Measurements from ENCODE around the gene TBX19. TPM values are rescaled to one million over a fixed set of nuclear protein-coding genes. Genes with fewer than 3 reads are reported as not detected.
A peak's percentile ranks its signal among the peaks of the same experiment; 100 is the strongest.

TBX19 gene
- total RNA-seq, 1 donor from 2014 or later, result 3.1 TPM

DNA sequence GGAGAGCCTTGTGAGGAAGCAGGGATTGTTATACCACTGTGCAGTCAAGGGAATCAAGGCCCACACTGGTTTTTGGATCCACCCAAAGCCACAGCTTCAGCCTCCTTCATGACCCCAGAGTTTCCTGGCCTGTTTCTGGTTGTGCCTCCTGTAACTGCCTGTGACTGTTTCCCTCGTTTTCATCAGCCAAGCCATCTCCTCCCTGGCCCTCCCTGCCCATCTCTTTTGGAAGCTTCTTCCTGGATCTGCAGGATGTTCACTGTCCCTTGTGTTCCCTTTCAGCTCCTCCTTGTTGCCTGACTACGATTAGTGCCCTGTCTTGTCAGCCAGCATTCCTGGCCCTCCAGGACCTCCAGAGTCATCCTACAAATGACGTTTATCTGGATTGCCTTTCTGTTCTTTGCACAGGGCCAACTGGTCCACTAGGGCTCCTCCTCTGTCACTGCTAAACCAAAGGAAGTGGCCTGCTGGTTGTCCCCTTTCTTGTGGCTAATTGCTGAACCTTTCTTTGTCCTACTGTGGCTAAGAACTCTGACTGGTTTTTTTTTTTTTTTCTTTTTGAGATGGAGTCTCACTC lies 37.0 kb upstream of the TBX19 start:
- H3K27me3 Mint-ChIP-seq (ENCODE audit: insufficient read depth, low read depth), result no peaks in the 10 kb centered on the region
- H3K4me1 ChIP-seq, result peaks cover 9% of the 10 kb centered on the region
- no peak overlapping the region for H3K4me3 ChIP-seq
- H3K27ac ChIP-seq, result peak overlapping the region; percentile 53
- no peaks in the 10 kb centered on the region for H3K27me3 ChIP-seq
- no peaks in the 10 kb centered on the region for H3K9me3 Mint-ChIP-seq
- H3K36me3 Mint-ChIP-seq, result peaks cover 66% of the 10 kb centered on the region
- no peaks in the 10 kb centered on the region for H3F3A ChIP-seq (ENCODE audit: low read depth)
- no peak for DNase-seq (ENCODE audit: low spot score)
- no peak overlapping the region for H3K9ac ChIP-seq
- H4K20me1 ChIP-seq (ENCODE audit: low read depth), result no peaks in the 10 kb centered on the region
- H3K4me3 Mint-ChIP-seq, result no peak overlapping the region
- H3K79me2 ChIP-seq (ENCODE audit: low read depth), result no peaks in the 10 kb centered on the region
- no peak overlapping the region for H2AFZ ChIP-seq (replicated peaks)
- H3K4me1 Mint-ChIP-seq, result peaks cover 4% of the 10 kb centered on the region
- H3K4me2 ChIP-seq, result no peak overlapping the region
- H3K36me3 ChIP-seq, result no peaks in the 10 kb centered on the region
- peak overlapping the region; percentile 57 for H3K27ac Mint-ChIP-seq
- H3K9me3 ChIP-seq (ENCODE audit: low read depth), result no peaks in the 10 kb centered on the region
- TF ChIP-seq, protein P1, sequence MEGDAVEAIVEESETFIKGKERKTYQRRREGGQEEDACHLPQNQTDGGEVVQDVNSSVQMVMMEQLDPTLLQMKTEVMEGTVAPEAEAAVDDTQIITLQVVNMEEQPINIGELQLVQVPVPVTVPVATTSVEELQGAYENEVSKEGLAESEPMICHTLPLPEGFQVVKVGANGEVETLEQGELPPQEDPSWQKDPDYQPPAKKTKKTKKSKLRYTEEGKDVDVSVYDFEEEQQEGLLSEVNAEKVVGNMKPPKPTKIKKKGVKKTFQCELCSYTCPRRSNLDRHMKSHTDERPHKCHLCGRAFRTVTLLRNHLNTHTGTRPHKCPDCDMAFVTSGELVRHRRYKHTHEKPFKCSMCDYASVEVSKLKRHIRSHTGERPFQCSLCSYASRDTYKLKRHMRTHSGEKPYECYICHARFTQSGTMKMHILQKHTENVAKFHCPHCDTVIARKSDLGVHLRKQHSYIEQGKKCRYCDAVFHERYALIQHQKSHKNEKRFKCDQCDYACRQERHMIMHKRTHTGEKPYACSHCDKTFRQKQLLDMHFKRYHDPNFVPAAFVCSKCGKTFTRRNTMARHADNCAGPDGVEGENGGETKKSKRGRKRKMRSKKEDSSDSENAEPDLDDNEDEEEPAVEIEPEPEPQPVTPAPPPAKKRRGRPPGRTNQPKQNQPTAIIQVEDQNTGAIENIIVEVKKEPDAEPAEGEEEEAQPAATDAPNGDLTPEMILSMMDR (IDR thresholded peaks at IDR 0.05), result no peak
- TF ChIP-seq EZH2phosphoT487 (IDR thresholded peaks at IDR 0.05) (no peak), EZH2 (IDR thresholded peaks at IDR 0.05) (no peak)

DNA sequence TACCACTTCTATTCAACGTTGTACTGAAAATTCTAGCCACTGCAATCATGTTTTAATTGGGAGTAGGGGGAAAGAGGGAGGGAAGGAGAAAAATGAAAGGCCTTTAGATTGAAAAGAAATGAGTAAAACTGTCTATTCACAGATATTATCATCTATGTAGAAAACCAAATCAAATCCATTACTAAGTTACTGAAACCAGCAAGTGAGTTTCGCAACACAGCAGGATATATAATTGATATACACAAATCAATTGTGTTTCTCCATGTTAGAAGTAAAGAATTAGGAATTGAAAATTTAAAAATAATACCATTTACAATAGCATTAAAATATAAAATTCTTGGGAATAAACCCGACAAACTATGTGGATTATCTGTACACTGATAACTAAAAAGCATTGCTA lies 35.6 kb upstream of the TBX19 start:
- H2AFZ ChIP-seq (replicated peaks), result no peak overlapping the region
- no peaks in the 10 kb centered on the region for H3K9me3 Mint-ChIP-seq
- no peak overlapping the region for H3K4me3 ChIP-seq
- peaks cover 66% of the 10 kb centered on the region for H3K36me3 Mint-ChIP-seq
- H3K36me3 ChIP-seq, result no peaks in the 10 kb centered on the region
- H3K27ac Mint-ChIP-seq, result no peak overlapping the region
- peaks cover under 1% of the 10 kb centered on the region for H3K27me3 Mint-ChIP-seq (ENCODE audit: insufficient read depth, low read depth)
- H3K4me3 Mint-ChIP-seq, result no peak overlapping the region
- no peak overlapping the region for H3K27ac ChIP-seq
- no peak overlapping the region for H3K9ac ChIP-seq
- H3K4me1 ChIP-seq, result peaks cover 15% of the 10 kb centered on the region
- TF ChIP-seq, protein P1 (IDR thresholded peaks at IDR 0.05), result no peak
- TF ChIP-seq EZH2 (IDR thresholded peaks at IDR 0.05), result no peak
- no peak for TF ChIP-seq EZH2phosphoT487 (IDR thresholded peaks at IDR 0.05)
- H3K79me2 ChIP-seq (ENCODE audit: low read depth), result no peaks in the 10 kb centered on the region
- H3K4me2 ChIP-seq, result no peak overlapping the region
- DNase-seq (ENCODE audit: low spot score), result no peak
- peaks cover 9% of the 10 kb centered on the region for H3K4me1 Mint-ChIP-seq
- H4K20me1 ChIP-seq (ENCODE audit: low read depth), result no peaks in the 10 kb centered on the region
- peaks cover 6% of the 10 kb centered on the region for H3F3A ChIP-seq (ENCODE audit: low read depth)
- H3K27me3 ChIP-seq, result no peaks in the 10 kb centered on the region
- H3K9me3 ChIP-seq (ENCODE audit: low read depth), result no peaks in the 10 kb centered on the region

GRCh38 chr1:168246506-168246905 lies 34.2 kb upstream of the TBX19 start:
- H4K20me1 ChIP-seq (ENCODE audit: low read depth), result no peaks in the 10 kb centered on the region
- no peak overlapping the region for H3K4me3 ChIP-seq
- no peak for TF ChIP-seq EZH2phosphoT487 (IDR thresholded peaks at IDR 0.05)
- TF ChIP-seq, protein P1 (IDR thresholded peaks at IDR 0.05), result no peak
- TF ChIP-seq EZH2 (IDR thresholded peaks at IDR 0.05), result no peak
- H3K4me1 ChIP-seq, result peaks cover 21% of the 10 kb centered on the region
- no peak overlapping the region for H3K27ac ChIP-seq
- no peak overlapping the region for H2AFZ ChIP-seq (replicated peaks)
- no peak overlapping the region for H3K4me3 Mint-ChIP-seq
- H3K9ac ChIP-seq, result no peak overlapping the region
- no peaks in the 10 kb centered on the region for H3K36me3 ChIP-seq
- no peaks in the 10 kb centered on the region for H3K9me3 ChIP-seq (ENCODE audit: low read depth)
- H3F3A ChIP-seq (ENCODE audit: low read depth), result peaks cover 12% of the 10 kb centered on the region
- H3K79me2 ChIP-seq (ENCODE audit: low read depth), result no peaks in the 10 kb centered on the region
- H3K36me3 Mint-ChIP-seq, result peaks cover 60% of the 10 kb centered on the region
- H3K9me3 Mint-ChIP-seq, result no peaks in the 10 kb centered on the region
- peaks cover 2% of the 10 kb centered on the region for H3K27me3 Mint-ChIP-seq (ENCODE audit: insufficient read depth, low read depth)
- DNase-seq (ENCODE audit: low spot score), result no peak
- H3K4me1 Mint-ChIP-seq, result peaks cover 15% of the 10 kb centered on the region
- no peak overlapping the region for H3K4me2 ChIP-seq
- H3K27me3 ChIP-seq, result no peaks in the 10 kb centered on the region
- H3K27ac Mint-ChIP-seq, result no peak overlapping the region
